ENCODE results near the gene CENPA.
"Not testable (repeated sequence)": the region's sequence is repeated elsewhere in the genome, so short reads cannot be mapped to it uniquely, and the experiment has no call there.

CENPA gene

GRCh38 chr2:26785431-26786206 lies at the start of gene CENPA:
Gene CENPA, plus strand, starts transcription at chr2:26786056. Its CDS starts 141 bp downstream, at chr2:26786197.
- peak; percentile 97 to 98 for DNase-seq

- DNase-seq = no peak
Observed at GRCh38 chr2:26737221-26737620, 48.6 kb upstream of the CENPA start.

DNA sequence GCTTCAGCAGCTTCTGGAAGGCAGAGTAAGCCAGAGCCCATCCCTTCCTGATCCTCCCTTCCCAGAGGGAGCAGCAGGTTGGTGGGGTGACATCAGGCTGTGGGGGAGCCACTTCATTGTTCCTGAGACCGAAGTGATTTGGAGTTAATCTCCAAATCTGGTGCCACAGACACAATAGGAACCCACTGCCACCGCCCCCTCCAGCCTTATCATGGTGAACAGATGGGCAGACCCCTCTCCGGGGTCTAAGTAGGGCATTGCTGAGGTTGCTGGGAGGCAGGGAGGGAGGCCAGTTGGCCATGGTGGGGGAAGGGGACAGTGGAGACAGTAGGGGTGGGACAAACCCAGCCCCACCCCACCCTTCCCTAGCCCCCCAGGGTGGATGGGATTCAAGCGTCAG lies 47.4 kb upstream of the CENPA start:
- DNase-seq = no peak

DNA sequence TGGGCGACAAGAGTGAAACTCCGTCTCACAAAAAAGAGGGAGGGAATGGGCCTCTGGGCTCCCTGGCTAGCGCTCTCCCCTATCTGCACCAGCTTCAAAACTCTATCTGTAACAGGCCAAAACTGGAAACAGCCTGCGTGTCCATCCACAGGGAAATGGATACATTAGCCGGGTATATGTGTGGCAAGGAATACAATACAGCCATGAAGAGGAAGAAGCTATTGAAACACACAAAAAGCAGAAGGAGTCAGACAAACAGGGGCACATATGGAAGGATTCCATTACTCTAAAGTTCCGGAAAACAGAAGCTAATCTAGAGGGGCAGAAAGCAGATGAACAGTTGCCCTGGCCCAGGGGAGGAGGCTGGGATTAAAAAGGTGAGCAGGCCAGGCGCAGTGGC lies 46.3 kb upstream of the CENPA start:
- DNase-seq = no peak

DNA sequence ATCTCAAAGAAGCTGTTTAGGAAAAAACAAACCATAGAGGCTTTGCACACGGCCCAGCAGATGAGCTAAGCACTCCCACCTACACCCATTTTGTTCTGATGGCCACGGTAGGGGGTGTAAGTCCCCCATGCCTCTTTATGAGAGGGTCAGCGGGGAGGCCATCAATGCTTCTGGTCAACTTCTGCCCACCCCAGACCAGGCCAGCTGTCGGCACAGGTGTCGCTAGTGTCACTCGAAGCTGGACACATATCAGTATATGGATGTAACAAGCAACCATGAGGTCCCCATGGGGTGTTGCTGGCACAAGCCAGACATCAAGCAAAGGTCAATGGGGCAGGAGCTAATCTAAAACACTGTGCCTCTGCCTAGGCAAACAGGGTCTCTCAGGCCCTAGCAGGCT lies 45.5 kb upstream of the CENPA start:
- no peak for DNase-seq

- DNase-seq = peak in 1 of 2 experiments; percentile 62
Observed at GRCh38 chr2:26740890-26741302, 45.0 kb upstream of the CENPA start.

DNA sequence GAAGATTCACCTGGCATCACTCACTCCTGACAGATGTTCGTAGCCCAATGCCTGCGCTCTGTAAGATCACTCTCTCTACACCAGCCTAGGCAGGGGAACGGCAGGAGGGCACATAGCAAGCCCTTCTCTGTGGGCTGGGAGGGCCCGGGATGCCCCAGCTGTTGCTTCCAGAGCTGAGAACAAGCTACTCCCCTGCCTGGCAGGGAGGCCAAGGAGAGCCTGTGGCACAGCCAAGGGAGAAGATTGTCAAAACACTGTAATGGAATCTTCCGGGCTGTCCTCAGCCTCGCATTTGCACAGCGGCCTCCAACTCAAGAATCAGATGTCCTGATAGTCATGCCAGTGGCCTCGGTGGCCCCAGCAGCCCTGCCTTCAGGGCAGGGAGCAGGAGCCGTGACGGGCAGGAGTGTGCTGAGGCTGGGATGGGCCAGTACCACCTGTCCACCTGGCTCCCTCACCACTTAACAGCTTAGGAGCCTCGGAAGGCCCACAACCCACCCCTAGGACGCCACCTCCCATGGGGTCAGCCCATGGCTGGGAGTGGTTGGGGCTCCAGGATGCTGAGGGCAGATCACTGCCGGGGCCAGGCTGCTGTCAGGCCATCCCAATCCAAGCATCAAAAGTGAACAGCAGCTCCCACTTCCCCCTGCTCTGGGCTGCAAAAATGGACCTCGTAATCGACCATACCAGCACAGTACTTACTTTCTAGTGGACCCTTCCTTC lies 43.6 kb upstream of the CENPA start:
- DNase-seq = peak in 1 of 2 experiments; percentile 7

- DNase-seq = no peak
Observed at GRCh38 chr2:26743852-26744251, 42.0 kb upstream of the CENPA start.

DNA sequence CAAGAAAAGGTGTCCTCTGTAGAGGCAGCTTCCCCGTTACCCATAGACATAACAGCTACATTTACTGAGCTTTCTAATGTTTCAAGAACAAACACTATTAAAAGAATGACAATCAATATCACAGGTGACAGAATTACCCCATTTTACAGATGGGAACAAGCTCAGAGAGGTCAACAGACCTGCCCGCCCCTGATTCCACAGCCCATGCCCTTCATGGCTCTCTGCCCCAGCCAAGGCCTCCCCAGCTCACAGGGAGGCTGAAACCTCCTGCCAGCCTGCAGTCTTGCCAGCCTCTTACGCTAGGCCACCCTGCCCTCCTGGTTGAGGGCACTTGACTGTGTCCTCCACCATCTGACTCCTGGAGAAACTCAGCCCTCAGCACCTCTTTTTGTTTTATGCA lies 40.9 kb upstream of the CENPA start:
- DNase-seq = no peak

DNA sequence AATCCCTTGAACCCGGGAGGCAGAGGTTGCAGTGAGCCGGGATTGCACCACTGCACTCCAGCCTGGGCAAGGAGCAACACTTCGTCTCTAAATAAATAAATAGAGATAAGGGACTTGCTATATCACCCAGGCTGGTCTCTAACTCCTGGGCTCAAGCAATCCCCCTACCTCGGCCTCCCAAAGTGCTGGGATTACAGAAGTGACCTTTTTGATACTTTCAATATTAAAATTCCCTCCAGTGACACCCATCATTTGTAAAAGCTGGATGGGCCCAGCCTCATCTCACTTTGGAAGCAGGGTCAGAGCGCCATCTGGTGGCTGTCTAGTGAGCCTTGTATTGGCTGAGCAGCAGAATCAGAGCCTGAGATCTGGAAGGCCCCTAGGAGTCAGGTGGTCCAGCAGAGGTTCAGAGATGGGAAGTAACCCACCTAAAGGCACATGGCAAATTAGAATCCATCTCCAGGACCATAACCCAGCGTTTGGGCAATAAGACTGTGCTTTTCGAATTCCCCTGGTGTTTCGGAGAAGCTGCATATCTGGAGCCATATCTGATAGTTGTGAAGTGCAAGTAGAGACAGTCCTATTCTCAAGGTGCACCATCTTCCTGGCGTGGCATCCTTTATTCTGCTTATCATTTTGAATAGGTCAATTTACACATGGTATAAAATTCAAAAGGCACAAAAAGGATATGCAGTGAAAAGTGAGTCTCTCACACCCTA lies 40.1 kb upstream of the CENPA start:
- peak; percentile 66 to 84 for DNase-seq

- no peak for DNase-seq
Observed at GRCh38 chr2:26746934-26747333, 38.9 kb upstream of the CENPA start.

GRCh38 chr2:26749787-26750420 lies 36.0 kb upstream of the CENPA start:
- DNase-seq = not testable (repeated sequence)

GRCh38 chr2:26750467-26750866 lies 35.4 kb upstream of the CENPA start:
- DNase-seq = not testable (repeated sequence)

- DNase-seq = peak; percentile 8 to 57
Observed at GRCh38 chr2:26752656-26753055, 33.2 kb upstream of the CENPA start.

DNA sequence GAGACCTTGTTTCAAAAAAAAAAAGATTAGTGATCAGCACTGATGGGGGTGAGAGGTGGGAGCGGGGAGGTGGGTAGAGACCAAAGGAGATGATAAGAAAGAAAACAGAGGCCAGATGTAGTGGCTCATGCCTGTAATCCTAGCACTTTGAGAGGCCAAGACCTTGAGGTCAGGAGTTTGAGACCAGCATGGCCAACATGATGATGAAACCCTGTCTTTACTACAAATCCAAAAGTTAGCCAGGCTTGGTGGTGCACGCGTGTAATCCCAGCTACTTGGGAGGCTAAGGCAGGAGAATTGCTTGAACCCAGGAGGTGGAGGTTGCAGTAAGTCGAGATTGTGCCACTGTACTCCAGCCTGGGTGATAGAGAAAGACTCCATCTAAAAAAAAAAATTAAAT lies 31.3 kb upstream of the CENPA start:
- DNase-seq = no peak

DNA sequence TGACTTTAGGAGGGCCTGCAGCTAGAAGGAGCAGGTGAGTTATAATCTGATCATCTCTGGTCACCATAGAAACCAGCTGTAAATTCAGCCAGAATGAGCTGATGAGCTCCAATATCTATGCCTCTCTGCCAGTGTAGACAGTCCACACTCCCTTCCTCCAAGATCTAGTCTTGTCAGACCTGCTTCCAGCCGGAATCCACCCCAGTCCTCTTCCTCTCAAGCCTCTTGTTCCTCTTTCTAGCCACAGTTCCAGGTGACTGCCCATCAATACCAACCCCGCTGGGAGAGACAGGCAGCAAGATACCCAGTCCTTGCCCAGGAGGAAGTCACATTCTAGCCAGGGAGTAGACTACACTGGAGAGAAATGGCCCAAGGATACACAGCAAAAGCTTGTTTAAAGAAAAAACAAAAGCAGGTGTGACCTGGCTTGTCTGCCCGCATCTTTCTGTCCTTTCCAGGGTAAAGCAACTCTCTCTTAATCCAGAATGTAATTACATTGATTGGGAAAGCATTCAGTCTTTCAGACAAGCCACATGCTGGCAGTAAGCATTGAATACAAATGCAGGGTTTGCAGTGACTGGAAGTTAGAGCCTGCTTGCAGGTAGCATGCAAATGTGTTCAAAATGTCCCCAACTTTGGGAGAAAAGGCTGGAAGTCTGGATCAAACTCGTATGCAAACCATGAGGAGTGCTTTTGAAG lies 30.7 kb upstream of the CENPA start:
- no peak for DNase-seq

GRCh38 chr2:26756337-26756736 lies 29.5 kb upstream of the CENPA start:
- no peak for DNase-seq

- DNase-seq = no peak
Observed at GRCh38 chr2:26757873-26758789, 27.7 kb upstream of the CENPA start.

DNA sequence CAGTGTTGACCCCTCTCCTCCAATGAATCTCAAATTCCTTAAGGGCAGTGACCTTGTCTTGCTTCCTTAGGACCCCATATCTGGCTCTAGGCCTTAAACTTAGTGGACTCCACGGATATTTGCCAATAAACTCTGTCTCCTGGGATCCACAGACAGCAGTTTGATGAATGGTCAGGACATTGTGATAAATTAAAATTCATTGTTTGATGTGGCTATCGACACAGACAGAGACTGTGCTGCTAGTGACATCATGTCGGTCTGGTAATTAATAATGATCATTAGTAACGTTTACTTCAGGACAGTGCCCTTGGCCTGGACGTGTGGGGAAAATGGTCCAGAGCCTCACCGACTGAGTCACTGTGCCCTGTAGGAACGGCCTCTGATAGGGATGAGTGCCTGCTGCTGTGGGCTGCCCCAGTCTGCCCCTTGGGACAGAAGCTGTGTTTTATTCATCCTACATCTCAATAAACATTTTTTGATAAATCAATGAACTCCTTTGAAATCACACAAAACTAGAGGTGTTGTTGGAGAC lies 27.0 kb upstream of the CENPA start:
- no peak for DNase-seq

GRCh38 chr2:26759845-26760244 lies 26.0 kb upstream of the CENPA start:
- DNase-seq = no peak

DNA sequence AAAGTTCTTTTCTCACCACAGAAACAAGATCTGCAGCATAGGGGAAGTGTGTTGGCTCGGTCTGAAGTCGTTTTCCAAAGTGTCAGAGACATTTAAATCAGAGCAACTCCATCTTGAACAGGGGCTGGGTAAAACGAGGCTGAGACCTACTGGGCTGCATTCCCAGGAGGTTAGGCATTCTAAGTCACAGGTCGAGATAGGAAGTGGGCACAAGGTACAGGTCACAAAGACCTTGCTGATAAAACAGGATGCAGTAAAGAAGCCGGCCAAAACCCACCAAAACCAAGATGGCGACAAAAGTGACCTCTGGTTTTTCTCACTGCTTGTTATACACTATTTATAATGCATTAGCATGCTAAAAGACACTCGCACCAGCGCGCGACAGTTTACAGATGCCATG lies 24.9 kb upstream of the CENPA start:
- DNase-seq = not testable (repeated sequence)

All from NCI-H446 (cell line).